Lower leg skin (tissue), 4 donors: ENCODE measurements around the gene PTPRB. TPM values are rescaled to one million over a fixed set of nuclear protein-coding genes. Genes with fewer than 3 reads are reported as not detected.

Experiments
- DNase-seq, 2 donors: peaks; one replicate each; pipeline ENCODE4 v3.0.0-alpha.2; 2019; ENCODE audit warnings: low spot score in 2 of 2
- H3K4me3 ChIP-seq: fragments of 200-600 bp; sonication (generic); 2 replicates; pipeline ENCODE4 v1.5.1; 2017; ENCODE audit warnings: mild to moderate bottlenecking, low read depth; ENCODE audit not compliant: poor library complexity, severe bottlenecking
- CTCF ChIP-seq, 3 donors: fragments of 450-650 bp; IDR thresholded peaks; one replicate each; pipeline ENCODE4 v1.5.1; 2016; ENCODE audit warnings: antibody characterized with exemption in 3 of 3, mild to moderate bottlenecking in 3 of 3, moderate library complexity in 2 of 3
- POLR2A ChIP-seq, 2 donors: fragments of 450-650 bp; IDR thresholded peaks; one replicate each; pipeline ENCODE4 v1.6.1; 2016 to 2017; ENCODE audit warnings: antibody characterized with exemption in 2 of 2, mild to moderate bottlenecking in 1 of 2, moderate library complexity in 1 of 2
- WGBS, 2 donors: methylation state at CpG; one replicate each; pipeline ENCODE4 v1.1.5; 2018; 5-methylcytosine and 5-hydroxymethylcytosine counted together
- intact Hi-C: fragments of 100-400 bp; cut with DNase I; formaldehyde crosslinking; loops from one replicate; pipeline ENCODE4 v1.15.0; 2023; ENCODE audit warnings: low total_unique reads
- total RNA-seq, 4 donors: library from RNA; depleted of rRNA; stranded (reverse); fragments of >200 nt; gene quantifications; one replicate each; pipeline ENCODE4 v1.1.0, GENCODE V29; 2016

The PTPRB gene
- total RNA-seq, 4 donors from 2014 or later, result 2.9 to 12.1 (median 6.1) TPM

GRCh38 chr12:70576341-70577282 is 60.6 kb downstream of the PTPRB start:
- no peak for DNase-seq
- WGBS, 2 donors, result 57 to 59% methylated on average over 18 to 19 of the region's 19 CpGs
- intact Hi-C loops, result loop anchor here (5.0 kb wide), 1 partner anchor 694 kb away; no protein-coding TSS in a partner anchor
- TF ChIP-seq CTCF (IDR thresholded peaks at IDR 0.05), result no peak
- H3K4me3 ChIP-seq, result no peak overlapping the region

- 57 to 60% methylated on average over 3 of the region's 3 CpGs for WGBS, 2 donors
- H3K4me3 ChIP-seq, result no peak overlapping the region
- TF ChIP-seq CTCF (IDR thresholded peaks at IDR 0.05) (no peak), POLR2A (IDR thresholded peaks at IDR 0.05) (no peak)
- no peak for DNase-seq
- intact Hi-C loops, result no loop called here
These were observed 65.4 kb downstream of the PTPRB start for GRCh38 chr12:70571705-70572268.

GRCh38 chr12:70571029-70571428 is 66.2 kb downstream of the PTPRB start:
- H3K4me3 ChIP-seq, result no peak overlapping the region
- DNase-seq, result no peak
- no peak for TF ChIP-seq CTCF (IDR thresholded peaks at IDR 0.05)
- TF ChIP-seq POLR2A (IDR thresholded peaks at IDR 0.05), result no peak
- WGBS, 2 donors, result 88 to 92% methylated on average over 8 of the region's 8 CpGs
- intact Hi-C loops, result no loop called here

- no peak overlapping the region for H3K4me3 ChIP-seq
- 91 to 94% methylated on average over 4 of the region's 4 CpGs for WGBS, 2 donors
- intact Hi-C loops, result no loop called here
- TF ChIP-seq CTCF (IDR thresholded peaks at IDR 0.05), result no peak
- no peak for TF ChIP-seq POLR2A (IDR thresholded peaks at IDR 0.05)
- DNase-seq, result no peak
These were observed 75.7 kb downstream of the PTPRB start for GRCh38 chr12:70561550-70561949.

- H3K4me3 ChIP-seq, result no peak overlapping the region
- 55 to 75% methylated on average over 7 of the region's 7 CpGs for whole genome bisulfite sequencing, 2 donors
- no peak for DNase-seq
- intact Hi-C loops, result no loop called here
- no peak for TF ChIP-seq POLR2A (IDR thresholded peaks at IDR 0.05)
- TF ChIP-seq CTCF (IDR thresholded peaks at IDR 0.05), result no peak
These were observed 76.6 kb downstream of the PTPRB start for GRCh38 chr12:70560671-70561070.
